Upper lobe of right lung (tissue), 1 donor: ENCODE data around the gene MRPS26. TPM values are rescaled to one million over a fixed set of nuclear protein-coding genes. Genes with fewer than 3 reads are reported as not detected.

Experiments used
- ATAC-seq: fragments of 200-7000 bp; cut with Tn5 transposase; one replicate; pipeline ENCODE4 v1.9.1; 2020; ENCODE audit warnings: mild to moderate bottlenecking, moderate library complexity
- DNase-seq: peaks from one replicate; pipeline ENCODE4 v3.0.0-alpha.2; 2020
- H3K27ac ChIP-seq: fragments of 200-600 bp; one replicate; pipeline ENCODE4 v1.8.0; 2022
- H3K27me3 ChIP-seq: fragments of 200-600 bp; one replicate; pipeline ENCODE4 v1.8.0; 2022; ENCODE audit warnings: mild to moderate bottlenecking
- H3K36me3 ChIP-seq: fragments of 200-600 bp; one replicate; pipeline ENCODE4 v1.8.0; 2022
- H3K4me1 ChIP-seq: fragments of 200-600 bp; one replicate; pipeline ENCODE4 v1.8.0; 2022
- H3K4me3 ChIP-seq: fragments of 200-600 bp; one replicate; pipeline ENCODE4 v1.8.0; 2022; ENCODE audit warnings: mild to moderate bottlenecking
- H3K9me3 ChIP-seq: fragments of 200-600 bp; one replicate; pipeline ENCODE4 v1.8.0; 2022
- intact Hi-C: fragments of 100-400 bp; cut with DNase I; formaldehyde crosslinking; loops from one replicate; pipeline ENCODE4 v1.11.0; 2022
- total RNA-seq: library from RNA; stranded (reverse); fragmentation: NEBNext Ultra II Directional; extraction: Animal tissue kit (Norgen Biotek cat#: 25700); gene quantifications from one replicate; pipeline ENCODE4 v1.2.1, GENCODE V29; 2021
- TF ChIP-seq, protein P1 (sequence below): fragments of 200-600 bp; IDR thresholded peaks from one replicate; pipeline ENCODE4 v1.8.0; 2022; ENCODE audit warnings: antibody characterized with exemption
- donor health status: DM: no; HTN: yes; CAD: no; lungs with severe emphysema.

Gene MRPS26
- total RNA-seq, 1 donor from 2014 or later = 32.0 TPM

DNA sequence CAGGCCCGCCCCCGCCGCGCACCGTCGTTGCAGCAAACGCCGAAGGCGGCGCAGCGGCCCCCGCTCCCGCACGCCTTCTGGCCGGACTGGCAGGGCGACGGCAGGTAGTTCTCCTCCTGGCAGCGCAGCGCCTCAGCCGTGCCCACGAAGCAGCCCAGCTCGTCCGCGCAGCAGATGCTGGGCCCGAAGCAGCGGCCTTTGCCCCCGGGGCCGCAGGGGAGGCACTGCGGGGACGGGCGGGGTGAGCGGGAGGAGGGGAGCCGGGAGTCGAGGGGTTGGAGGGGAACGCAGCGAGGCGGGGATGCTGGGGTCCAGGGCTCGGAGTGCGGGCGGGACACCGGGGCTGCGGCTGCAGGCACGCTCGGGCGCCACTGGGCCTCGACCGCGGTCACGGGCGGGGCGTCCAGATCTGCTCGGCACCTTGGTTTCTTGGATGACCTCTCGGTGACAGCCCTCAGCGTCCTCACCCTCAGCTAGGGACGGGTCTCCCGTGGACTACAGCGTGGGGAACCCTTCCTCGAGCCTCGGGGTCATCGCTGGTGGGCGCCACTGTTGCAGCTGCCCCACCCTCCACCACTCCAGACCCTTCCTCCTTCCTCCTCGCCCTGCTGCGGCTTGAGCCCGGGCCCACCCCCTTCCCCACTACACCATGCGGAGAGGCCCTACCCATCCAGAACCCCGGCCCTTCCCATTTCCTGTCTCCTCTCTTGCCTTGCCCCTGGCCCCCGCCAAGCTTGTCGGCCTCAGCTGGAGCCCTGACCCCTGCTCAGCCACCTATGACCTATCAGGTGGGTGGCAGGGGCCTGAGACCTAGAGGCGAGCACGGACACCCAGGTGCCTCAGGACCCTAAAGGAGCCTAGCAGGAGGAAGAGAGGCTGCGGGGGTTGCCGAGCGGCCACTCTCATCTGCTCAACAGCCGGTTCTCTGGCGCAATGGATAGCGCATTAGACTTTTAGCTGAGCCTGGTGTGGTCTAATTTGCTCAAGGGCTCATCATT, 37.4 kb downstream of the MRPS26 start:
- intact Hi-C loops = no loop called here
- Histone ChIP-seq H3K9me3 (no peaks in the 10 kb centered on the region), H3K36me3 (no peaks in the 10 kb centered on the region), H3K27ac (no peak overlapping the region), H3K4me1 (peaks cover 11% of the 10 kb centered on the region), H3K4me3 (peak overlapping the region; percentile 25), H3K27me3 (peaks cover 31% of the 10 kb centered on the region)
- DNase-seq (no peak), ATAC-seq (peak; percentile 34)
- TF ChIP-seq, protein P1, sequence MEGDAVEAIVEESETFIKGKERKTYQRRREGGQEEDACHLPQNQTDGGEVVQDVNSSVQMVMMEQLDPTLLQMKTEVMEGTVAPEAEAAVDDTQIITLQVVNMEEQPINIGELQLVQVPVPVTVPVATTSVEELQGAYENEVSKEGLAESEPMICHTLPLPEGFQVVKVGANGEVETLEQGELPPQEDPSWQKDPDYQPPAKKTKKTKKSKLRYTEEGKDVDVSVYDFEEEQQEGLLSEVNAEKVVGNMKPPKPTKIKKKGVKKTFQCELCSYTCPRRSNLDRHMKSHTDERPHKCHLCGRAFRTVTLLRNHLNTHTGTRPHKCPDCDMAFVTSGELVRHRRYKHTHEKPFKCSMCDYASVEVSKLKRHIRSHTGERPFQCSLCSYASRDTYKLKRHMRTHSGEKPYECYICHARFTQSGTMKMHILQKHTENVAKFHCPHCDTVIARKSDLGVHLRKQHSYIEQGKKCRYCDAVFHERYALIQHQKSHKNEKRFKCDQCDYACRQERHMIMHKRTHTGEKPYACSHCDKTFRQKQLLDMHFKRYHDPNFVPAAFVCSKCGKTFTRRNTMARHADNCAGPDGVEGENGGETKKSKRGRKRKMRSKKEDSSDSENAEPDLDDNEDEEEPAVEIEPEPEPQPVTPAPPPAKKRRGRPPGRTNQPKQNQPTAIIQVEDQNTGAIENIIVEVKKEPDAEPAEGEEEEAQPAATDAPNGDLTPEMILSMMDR = no peak

DNA sequence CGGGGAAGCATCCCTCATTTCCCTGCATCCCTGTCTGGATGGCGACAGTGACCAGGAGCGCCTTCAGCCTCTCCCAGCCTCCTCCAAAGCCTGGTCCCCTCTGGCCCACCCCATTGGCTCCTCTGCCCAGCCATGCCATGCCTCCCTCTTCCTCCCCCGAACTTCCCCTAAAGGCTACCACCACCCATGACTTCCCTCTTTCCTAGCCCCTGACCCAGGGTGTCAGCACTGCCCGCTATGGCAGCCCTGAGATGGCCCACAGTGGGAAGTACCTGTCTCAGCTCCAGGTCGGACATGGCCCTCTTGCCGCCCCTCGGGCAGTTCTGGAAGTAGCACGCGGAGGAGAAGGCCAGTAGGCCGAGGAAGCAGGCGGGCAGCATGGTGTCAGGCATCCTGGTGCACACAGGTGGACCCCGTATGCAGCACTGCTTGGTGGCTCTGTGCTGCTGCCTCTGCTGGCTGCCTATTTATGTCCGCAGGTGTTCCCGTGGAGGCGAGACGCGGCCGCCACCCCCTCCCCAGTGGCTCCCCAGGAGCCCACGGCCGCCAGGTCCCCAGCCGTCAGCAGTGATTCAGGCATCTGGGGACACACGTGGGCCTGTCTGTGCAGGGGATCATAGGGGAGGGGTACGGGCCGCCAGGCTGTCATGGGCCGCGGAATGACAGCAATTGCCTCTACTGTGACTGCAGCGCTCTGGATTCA, 38.6 kb downstream of the MRPS26 start, which contains the start of gene AVP:
Gene AVP, minus strand, starts transcription at position 442 of the 703 bp plus-strand sequence. Its CDS starts 50 bp downstream, at position 392.
- Histone ChIP-seq H3K4me3 (no peak within 1 kb of the TSS), H3K9me3 (no peaks in the 10 kb centered on the region), H3K4me1 (peaks cover 11% of the 10 kb centered on the region), H3K27ac (no peak within 1 kb of the TSS), H3K36me3 (no peaks in the 10 kb centered on the region), H3K27me3 (peaks cover 31% of the 10 kb centered on the region)
- intact Hi-C loops = no loop called here
- ATAC-seq (peak; percentile 20), DNase-seq (no peak)
- TF ChIP-seq, protein P1 = no peak

- TF ChIP-seq, protein P1 = no peak
- intact Hi-C loops = no loop called here
- H3K36me3 ChIP-seq = no peaks in the 10 kb centered on the region
- H3K27ac ChIP-seq = no peak overlapping the region
- ATAC-seq (no peak), DNase-seq (no peak)
- no peaks in the 10 kb centered on the region for H3K9me3 ChIP-seq
- peaks cover 37% of the 10 kb centered on the region for H3K27me3 ChIP-seq
- H3K4me3 ChIP-seq = no peak overlapping the region
- H3K4me1 ChIP-seq = peaks cover 11% of the 10 kb centered on the region
Observed at GRCh38 chr20:3084986-3085360, 39.1 kb downstream of the MRPS26 start.

GRCh38 chr20:3085571-3086072, 39.8 kb downstream of the MRPS26 start:
- intact Hi-C loops = no loop called here
- TF ChIP-seq, protein P1 = no peak
- Histone ChIP-seq H3K9me3 (no peaks in the 10 kb centered on the region), H3K4me3 (no peak overlapping the region), H3K27ac (no peak overlapping the region), H3K4me1 (peaks cover 11% of the 10 kb centered on the region), H3K36me3 (no peaks in the 10 kb centered on the region), H3K27me3 (peaks cover 43% of the 10 kb centered on the region)
- ATAC-seq = no peak
- no peak for DNase-seq

DNA sequence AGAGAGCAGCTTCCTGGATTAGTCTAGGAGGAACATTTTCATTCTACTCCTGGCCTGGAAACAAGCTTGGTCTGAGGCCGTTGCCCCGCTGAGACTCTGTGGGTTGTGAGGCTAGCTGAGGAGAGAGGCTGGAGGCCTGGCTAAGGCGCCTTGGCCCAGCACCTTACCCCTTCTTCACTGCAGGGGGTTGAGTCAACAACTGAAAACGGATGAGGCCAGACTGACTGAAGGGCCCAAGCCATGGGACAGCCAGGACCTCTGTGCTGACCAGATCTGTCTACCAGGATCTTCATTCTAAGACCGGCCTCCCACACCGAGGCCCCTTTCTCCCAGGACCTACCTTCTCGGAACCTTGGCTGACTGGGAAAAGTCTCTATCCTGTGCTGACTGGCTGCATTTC, 42.2 kb downstream of the MRPS26 start:
- Histone ChIP-seq H3K36me3 (no peaks in the 10 kb centered on the region), H3K27ac (no peak overlapping the region), H3K9me3 (no peaks in the 10 kb centered on the region), H3K4me1 (peaks cover 6% of the 10 kb centered on the region), H3K27me3 (peaks cover 38% of the 10 kb centered on the region), H3K4me3 (no peak overlapping the region)
- TF ChIP-seq, protein P1 = no peak
- no peak for ATAC-seq
- intact Hi-C loops = no loop called here
- DNase-seq = no peak
